ENCODE measurements around the gene SOX6.

Gene SOX6

GRCh38 chr11:16309226-16309625, 47.1 kb downstream of the SOX6 start:
- no peak overlapping the region for H3K4me3 ChIP-seq (ENCODE audit: low read length)
- no peak for DNase-seq (ENCODE audit: low read depth)
- no peak for TF ChIP-seq CTCF (conservative IDR thresholded peaks at IDR 0.05; ENCODE audit: low read length)

GRCh38 chr11:16301462-16301861, 54.9 kb downstream of the SOX6 start:
- no peak for DNase-seq (ENCODE audit: low read depth)
- H3K4me3 ChIP-seq (ENCODE audit: low read length) = no peak overlapping the region
- no peak for TF ChIP-seq CTCF (conservative IDR thresholded peaks at IDR 0.05; ENCODE audit: low read length)

- no peak overlapping the region for H3K4me3 ChIP-seq (ENCODE audit: low read length)
- no peak for TF ChIP-seq CTCF (conservative IDR thresholded peaks at IDR 0.05; ENCODE audit: low read length)
- no peak for DNase-seq (ENCODE audit: low read depth)
Measured at GRCh38 chr11:16299884-16300782, 56.2 kb downstream of the SOX6 start.

- no peak for DNase-seq (ENCODE audit: low read depth)
- no peak overlapping the region for H3K4me3 ChIP-seq (ENCODE audit: low read length)
- no peak for TF ChIP-seq CTCF (conservative IDR thresholded peaks at IDR 0.05; ENCODE audit: low read length)
Measured at GRCh38 chr11:16299390-16299789, 57.0 kb downstream of the SOX6 start.

GRCh38 chr11:16297332-16297731, 59.0 kb downstream of the SOX6 start:
- DNase-seq (ENCODE audit: low read depth) = no peak
- no peak overlapping the region for H3K4me3 ChIP-seq (ENCODE audit: low read length)
- no peak for TF ChIP-seq CTCF (conservative IDR thresholded peaks at IDR 0.05; ENCODE audit: low read length)

- no peak overlapping the region for H3K4me3 ChIP-seq (ENCODE audit: low read length)
- no peak for DNase-seq (ENCODE audit: low read depth)
- no peak for TF ChIP-seq CTCF (conservative IDR thresholded peaks at IDR 0.05; ENCODE audit: low read length)
Measured at GRCh38 chr11:16296273-16296672, 60.1 kb downstream of the SOX6 start.

GRCh38 chr11:16295592-16295991, 60.8 kb downstream of the SOX6 start:
- no peak for TF ChIP-seq CTCF (conservative IDR thresholded peaks at IDR 0.05; ENCODE audit: low read length)
- H3K4me3 ChIP-seq (ENCODE audit: low read length) = no peak overlapping the region
- DNase-seq (ENCODE audit: low read depth) = no peak
